Posterior cingulate gyrus (tissue), 11 donors: ENCODE results near the gene PARVA.
A peak's percentile ranks its signal among the peaks of the same experiment; 100 is the strongest.

Source experiments
- DNase-seq, 10 donors: peaks; one replicate each; pipeline versions ENCODE4 v3.0.0 to v3.0.0-alpha.2; 2020 to 2021; ENCODE audit warnings: mixed read lengths in 3 of 10
- intact Hi-C: fragments of 100-400 bp; cut with DNase I; formaldehyde crosslinking; loops from one replicate; pipeline ENCODE4 v1.15.1; 2023

The PARVA gene

DNA sequence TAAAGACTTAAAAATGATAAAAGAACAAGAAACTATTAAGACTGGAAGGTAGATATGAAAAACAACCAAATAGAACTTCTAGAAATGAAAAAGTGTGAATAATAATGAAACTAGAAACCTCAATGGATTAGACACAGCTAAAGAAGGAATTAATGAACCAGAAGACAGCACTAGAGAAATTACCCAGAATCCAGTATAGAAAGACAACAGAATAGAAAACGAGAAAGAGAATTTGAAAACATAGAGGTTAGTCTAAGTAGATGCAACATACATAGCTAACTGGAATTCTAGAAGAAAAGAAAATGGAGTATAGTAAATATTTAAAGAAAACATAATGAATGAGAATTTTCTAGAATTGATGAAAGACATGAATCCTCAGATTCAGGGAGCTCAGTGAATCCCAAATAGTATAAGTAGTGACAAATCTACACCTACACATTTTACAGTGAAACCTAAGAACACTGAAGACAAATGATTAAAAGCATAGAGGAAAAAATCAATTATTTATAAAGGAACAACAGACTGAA lies 111.9 kb downstream of the PARVA start:
- DNase-seq = no peak
- intact Hi-C loops = no loop called here

DNA sequence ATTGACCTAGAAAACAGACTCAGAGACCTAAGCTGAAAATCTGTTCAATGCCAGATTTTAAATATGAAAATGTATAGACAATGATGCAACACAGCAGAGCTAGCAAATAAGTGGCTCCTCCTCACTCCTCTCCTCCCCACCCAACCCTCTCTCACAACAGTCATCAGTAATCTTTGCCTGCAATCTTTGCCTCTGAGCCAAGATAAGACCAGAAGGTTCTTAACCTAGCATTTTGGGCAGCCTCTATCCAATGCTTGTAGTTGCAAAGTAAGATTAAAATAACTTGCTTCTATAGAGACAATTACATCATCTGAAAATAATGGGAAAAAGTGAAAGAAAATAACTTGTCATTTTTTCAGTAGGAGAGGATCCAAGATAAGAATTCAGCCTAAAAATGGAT lies 117.3 kb downstream of the PARVA start:
- DNase-seq = no peak
- intact Hi-C loops = no loop called here

DNA sequence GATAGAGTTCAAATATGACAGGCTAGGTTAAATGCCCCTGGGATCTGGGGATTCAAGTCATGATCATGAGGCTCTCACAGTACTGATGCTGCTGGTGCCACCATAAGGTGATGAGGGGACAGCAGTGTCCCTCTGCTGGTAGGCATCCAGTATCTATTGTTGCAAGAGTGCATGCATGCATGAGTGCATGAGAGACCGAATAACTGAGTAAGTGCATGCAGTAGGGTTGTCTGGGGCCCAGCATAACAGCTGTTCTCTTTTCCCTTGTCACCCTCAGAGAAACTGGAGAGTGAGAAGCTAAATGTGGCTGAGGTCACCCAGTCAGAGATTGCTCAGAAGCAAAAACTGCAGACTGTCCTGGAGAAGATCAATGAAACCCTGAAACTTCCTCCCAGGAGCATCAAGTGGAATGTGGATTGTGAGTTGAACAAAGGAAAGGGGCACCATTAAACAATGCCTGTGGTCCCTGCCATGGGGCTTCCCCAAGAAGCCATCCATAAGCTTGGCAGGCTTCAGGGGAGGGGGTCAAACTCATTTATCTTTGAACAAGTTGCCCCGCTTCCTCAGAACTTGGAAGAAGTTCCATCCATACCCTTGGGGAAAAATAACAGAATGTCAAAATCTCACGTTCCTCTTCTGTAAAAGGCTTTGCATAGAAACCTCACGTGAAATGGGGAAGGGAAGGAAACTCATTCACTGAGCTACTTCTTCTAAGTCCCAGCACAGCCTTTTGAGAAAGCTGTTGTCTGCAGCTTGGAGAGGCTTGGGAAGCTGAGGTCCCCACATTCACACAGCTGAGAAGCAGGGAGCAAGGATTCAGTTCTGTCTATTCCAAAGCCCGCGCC lies 119.0 kb downstream of the PARVA start:
- intact Hi-C loops = no loop called here
- no peak for DNase-seq

DNA sequence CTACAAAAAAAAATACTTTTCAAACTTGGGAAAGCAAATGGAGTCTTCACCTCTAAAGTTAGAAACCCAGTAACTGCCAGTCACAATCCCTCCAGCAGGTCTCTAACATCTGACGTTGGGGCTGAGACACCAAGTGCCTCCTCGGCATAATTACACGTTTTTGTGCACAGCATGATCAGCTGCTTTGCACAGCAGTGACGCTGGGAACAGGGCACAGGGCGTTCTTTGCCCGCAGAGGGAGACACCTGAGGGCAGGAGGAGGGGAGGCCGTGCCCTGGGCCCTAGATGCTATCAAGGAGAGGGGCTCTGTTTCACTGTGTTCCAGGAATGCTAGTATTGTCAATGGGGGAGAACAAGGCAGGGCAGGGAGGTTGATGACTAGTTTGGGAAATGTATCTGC lies 120.1 kb downstream of the PARVA start:
- DNase-seq = no peak
- intact Hi-C loops = no loop called here

DNA sequence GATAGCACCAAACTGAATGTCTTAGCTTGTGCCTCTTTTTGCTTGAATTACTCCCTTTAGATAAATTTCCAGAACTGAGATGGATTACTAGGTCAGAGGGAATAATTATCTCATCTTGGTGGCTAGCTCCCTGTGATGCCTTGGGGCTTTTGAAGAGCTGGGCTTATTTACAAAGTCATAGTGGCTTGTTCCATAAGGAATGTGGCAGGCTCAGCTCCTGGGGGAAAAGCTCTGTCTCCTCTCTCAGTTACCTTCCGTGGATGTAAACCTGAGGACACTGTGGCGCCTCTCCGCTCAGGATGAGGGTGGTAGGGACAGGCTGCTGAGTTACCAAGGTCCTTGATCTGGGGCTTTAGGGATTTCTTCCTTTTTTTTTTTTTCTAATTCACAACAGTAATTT lies 121.7 kb downstream of the PARVA start:
- intact Hi-C loops = no loop called here
- DNase-seq = no peak

DNA sequence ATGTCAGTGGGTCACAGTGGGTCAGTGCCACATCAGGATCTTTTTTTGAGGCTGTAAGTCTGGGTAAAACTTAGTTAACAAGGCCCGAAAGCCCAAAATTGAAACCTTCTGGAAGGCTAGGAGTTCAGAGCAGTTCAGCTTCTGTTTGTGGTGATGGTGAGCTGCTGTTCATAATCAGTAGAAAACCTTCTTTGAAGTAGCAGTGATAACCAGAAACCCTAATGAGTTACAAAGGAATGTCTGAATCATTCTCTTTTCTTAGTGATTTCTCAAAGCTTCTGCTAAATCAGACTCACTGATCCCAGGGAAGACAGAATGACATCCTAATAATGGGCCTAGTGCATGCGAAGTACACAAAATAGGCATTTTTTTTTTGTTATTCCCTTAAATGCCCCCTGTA lies 124.7 kb downstream of the PARVA start:
- intact Hi-C loops = no loop called here
- DNase-seq = no peak

DNA sequence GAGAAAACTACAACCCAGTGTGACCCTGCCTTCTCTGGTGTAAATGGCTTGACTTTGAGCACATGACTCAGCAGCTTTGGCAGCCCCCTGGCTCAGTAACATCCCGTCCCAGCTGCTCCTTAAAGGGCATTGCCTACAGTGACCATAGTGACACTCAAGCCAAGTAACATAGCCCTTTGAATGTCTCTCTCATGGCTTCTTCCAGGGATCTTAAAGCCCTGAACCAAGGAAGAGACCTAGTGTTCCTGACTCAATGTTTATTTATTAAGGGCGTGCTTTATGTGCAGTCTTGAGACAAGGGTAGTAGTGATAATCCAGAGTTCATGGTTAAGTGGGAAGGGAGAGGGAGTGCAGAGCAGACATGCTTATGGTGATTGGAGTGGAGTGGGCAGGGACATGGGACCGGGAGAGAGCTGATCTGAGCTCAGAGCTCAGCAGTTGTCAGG lies 125.7 kb downstream of the PARVA start:
- intact Hi-C loops = no loop called here
- no peak for DNase-seq

DNA sequence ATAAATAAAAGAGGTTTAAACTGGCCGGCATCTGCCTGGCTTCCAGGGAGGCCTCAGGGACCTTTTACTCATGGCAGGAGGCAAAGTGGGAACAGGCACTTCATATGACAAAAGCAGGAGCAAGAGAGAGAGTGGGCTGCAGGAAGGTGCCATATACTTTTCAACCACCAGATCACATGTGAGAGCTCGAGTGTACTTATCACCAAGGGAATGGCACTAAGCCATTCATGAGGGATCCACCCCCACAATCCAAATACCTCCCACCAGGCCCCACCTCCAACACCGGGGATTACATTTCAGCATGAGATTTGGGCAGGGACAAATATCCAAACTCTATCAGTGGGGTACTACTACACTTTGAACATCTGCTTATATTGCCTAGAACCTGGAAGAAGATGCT lies 126.5 kb downstream of the PARVA start:
- intact Hi-C loops = no loop called here
- no peak for DNase-seq

DNA sequence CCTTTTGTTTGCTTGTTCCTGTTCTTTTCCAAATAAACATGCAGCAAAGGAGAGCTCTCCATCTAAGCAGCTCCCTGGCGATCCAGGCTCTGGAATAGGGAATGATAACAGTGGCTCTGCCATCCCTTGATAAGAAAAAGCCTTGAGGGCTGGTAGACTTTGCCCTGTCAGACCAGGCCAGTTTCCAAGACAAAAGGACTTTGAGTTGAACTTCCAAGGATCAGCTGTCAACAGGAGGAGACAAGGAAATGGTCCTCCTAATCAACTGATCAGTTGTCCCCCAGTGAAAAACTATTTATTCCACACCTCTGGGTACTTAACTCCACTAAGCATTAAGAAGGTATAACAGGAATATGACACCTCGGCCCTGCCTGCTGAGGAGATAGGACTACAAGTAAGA lies 127.8 kb downstream of the PARVA start:
- DNase-seq = no peak
- intact Hi-C loops = no loop called here

DNA sequence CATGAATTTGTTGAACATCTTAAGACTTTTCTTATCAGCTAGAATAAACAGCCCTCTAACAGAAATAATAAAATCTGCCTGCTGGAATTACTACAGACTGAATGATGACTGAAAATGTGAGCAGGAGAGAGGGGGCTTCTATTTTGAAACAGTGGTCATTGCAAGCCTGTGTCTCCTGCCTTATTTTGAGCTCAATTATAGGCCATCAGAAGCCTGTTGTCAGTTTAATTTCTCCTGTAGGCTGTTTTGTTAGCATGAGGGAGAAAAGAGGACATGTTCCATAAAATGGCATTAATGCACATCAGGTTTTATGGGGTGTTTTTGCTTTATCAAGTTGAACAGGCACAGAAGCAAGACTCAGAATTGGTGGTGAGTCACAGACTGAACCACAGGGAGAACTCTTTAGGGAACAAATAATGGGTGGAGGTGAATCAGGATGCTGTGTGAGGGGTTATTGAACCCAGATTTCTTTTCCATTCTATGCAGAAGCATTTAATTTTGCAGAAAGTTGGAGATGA lies 129.1 kb downstream of the PARVA start:
- intact Hi-C loops = no loop called here
- no peak for DNase-seq

DNA sequence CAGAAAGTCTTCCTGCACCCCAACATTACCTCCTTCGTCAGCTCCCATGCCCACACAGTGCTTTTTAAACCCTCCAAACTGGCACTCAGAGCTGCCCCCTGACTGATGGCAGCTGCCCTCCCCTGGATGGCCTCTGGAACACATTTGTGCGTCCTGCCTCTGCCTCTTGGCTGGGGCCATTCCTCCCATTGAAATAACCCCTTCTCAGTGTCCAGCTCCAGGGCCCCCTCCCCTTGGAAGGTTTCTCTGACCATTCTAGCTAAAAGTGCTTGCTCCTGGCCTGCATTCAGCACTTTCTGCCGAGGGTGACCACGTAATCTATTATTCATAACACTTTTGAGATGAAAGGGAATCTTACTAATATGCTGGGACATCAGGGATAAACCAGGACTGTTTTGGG lies 130.0 kb downstream of the PARVA start:
- intact Hi-C loops = no loop called here
- peak in 1 of 10 donors; percentile 25 for DNase-seq

DNA sequence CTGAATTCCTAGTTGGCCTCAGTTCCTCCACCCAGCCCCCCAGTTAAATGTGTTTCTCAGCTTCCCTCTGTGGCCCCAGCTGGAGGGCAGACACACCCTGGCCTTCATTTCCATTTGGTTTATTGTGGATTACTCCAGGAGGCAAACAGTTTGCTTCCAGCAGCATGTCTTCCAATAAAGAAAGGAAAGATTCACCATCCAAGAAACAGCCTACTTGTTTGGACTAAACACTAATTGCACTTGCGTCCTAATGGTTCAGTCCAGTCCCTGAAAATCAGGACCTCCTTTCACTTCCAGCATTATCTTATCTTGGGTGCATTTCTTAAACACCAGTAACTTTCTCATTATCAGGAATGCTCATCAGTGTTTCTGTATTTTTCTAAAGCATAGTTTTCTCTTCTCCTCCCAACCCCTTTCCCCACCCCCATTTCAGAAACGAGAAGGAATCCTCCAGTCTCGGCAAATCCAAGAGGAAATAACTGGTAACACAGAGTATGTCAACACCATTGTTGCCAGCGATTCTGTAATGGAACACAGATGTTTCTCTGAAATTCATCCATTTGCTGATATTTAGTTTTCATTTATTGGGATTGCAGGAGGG lies 130.9 kb downstream of the PARVA start:
- peak in 1 of 10 donors; percentile 61 for DNase-seq
- intact Hi-C loops = no loop called here

DNA sequence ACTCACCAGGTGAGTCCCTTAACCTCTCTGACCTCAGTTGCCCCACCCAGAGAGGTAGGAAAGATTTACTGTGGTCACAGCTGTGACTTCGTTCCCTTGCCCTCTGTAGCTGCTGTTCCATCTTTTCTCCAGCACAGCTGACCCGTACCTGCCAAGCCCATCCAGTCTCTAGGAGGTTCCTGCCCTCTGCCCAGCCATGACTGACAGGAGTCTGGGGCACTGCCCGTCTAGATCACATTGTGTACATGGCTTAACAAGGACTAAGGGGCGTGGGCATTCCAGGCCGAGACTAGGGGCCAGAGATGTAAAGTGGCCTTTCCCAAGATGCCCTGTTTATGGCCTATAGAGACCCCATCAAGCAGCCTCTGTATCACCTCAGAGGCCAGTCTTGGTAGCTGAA lies 132.0 kb downstream of the PARVA start:
- DNase-seq = peak in 1 of 10 donors; percentile 32

DNA sequence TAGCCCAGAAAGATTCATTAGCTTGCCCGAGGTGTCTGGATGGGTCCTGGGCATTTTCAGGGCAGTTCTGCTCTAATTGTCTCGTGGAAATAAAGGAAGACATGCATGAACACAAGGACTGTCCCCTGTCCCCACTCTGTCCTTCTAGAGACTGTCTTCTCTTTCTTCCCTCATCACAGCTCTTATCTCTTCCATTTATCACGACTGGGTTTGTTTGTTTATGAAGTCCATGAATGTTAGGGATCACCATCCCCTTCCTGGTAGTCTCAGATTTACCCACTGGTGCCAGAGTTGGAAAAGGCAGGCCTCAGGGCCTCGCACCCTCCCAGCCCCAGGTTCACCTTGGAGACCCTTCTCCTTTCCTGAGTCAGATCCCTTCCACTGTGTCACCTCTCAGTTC lies 134.8 kb downstream of the PARVA start:
- intact Hi-C loops = no loop called here
- peak in 1 of 10 donors; percentile 52 for DNase-seq

More for the DNA sequence above, 132.0 kb downstream of the PARVA start:
- intact Hi-C loops = no loop called here

DNA sequence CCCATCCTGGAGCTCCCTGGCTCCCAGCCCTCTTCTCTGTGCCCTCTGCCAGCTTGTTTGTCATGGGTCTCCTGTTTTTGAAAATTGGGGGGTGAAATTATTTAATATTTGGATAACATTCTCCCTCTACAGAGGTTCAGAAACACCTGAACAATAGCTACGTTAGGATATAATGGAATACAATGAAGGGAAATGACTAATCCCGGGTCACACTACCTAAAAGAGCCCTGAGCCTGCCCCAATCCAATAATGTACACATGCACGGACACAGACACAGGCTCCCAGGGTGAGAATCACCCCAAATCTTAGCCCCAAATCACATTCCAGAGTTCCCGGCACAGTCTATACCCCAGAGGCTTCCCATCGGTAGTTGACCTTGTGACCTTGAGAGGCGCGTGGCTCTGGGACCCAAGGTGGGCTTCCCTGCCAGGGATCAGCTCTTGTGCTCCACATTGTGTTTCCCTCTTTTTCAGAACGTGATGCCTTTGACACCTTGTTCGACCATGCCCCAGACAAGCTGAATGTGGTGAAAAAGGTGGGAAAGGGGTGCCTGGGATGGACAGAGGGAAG lies 135.5 kb downstream of the PARVA start:
- intact Hi-C loops = no loop called here
- DNase-seq = peak in 1 of 10 donors; percentile 49

DNA sequence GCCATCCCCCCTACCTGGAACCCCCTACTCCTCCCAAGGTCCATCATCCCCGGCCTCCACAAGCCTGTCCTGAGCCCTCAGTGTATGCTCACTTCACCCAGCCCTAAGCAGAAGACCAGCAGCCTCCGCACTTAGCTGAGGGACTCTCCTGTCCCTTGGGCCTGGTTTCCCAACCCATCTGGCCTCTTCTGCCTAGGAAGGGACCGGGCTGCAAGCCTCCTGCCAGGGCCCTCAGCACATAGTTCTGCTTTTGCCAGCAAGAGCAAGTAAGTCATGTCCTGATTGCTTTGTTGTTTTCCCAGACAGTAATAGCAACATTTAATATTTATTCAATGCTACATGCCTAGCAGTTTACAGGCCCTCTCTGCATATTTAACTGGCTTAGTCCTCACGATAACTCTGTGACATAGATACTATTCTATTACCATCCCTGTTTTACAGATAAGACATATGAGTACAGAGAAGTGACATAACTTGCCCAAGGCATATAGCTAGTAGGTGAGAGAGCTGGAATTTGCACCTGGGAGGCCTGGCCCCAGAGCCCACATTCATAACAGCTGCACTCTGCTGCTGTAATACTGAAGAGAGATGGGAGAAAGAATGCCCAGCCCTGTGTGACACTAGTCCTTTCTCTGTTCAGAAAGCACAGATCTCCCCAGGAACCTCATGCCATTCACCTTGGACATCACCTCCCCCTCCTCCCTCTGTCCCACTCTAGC lies 139.2 kb downstream of the PARVA start:
- peak in 1 of 10 donors; percentile 25 for DNase-seq
- intact Hi-C loops = no loop called here

DNA sequence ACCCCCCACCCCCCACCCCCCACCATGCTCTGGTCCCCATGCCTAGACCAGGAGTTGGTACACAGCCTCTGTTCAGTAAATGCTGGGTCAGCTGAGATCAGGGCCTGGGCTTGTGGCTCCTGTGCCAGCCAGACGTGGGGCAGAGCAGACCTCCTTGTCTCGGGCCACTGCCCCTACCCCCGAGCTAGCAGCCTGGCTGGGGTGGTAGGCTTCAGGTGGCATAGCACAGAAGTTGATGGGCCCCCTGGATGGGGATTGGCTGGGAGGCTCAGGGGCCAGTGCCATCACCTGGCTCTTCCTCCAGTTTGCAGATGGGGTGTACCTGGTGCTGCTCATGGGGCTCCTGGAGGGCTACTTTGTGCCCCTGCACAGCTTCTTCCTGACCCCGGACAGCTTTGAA lies 139.9 kb downstream of the PARVA start:
- intact Hi-C loops = no loop called here
- peak in 1 of 10 donors; percentile 59 for DNase-seq

DNA sequence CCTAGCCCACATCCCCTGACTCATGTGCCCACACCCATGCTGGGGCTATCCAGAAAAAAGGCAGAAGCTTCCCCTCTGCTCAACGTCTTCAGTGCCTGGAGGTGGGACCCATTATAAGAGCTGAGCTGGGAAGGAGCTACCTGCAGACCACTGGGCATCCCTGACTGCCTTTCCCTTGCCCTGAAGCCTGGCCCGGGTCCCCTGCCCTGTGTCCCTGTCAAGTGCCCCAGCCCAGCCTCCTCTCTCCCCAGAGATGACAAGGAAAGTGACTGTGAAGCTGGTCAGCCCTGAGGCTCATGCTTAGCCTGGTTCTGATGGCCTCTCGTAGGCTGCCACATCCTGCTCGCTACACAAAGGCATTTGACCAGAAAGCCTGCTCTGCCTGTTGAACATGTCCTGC lies 140.4 kb downstream of the PARVA start:
- DNase-seq = peak in 1 of 10 donors; percentile 52
- intact Hi-C loops = no loop called here

DNA sequence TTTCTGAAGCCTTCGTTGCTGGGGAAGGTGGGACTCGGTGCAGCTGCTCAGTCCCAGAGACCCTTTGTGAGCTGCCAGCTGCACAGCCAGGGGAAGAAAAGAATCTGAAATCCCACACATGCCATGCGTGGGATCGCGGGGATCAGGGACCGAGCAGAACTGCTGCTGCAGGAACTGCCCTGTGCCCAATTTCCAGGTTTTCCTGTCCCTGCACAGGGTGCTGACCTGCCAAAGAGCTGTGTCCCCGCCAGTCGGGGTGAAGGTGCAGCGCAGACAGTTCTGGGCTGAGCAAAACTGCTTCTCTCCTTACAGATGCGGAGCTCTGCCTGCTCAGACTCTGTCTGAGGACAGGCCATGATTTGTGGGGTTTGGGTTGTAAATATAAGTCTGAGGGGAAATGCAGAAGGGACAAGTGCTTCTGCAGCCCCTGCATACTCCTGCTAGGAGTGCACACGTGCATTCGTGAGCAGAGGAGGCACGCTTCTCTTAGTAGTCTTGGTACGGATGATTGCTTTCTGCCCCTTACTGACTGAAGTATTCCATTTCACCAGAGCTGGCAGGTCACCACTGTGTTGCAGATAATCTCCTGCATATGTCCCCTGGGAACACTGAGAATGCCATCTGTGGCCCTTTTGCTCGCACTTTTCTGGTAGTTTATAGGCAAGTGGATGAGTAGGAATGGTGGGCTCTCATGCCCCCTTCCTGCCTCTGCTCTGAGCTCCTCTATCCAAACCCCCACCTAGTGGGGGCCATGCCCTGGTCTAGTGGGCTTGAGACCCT lies 141.4 kb downstream of the PARVA start:
- DNase-seq = peak in 1 of 10 donors; percentile 73
- intact Hi-C loops = no loop called here

DNA sequence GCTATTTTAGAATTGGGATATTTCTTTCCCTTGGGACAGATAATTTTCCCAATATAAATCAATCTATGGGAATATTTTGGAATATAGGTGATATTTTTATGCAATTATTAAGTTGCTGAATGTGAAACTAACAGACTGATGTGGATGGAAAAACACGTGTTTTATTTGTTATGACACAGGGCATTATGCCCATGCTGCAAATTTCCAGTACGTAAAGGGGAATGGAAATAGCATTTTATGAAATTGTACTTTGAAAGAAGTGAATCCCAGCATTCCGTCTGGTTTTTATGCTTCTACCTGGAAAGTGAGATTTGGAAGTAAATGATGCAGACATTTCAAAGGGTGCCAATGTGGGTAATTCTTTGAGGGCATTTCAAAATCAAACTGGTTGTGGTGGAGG lies 142.7 kb downstream of the PARVA start:
- intact Hi-C loops = no loop called here

More for the DNA sequence above, 142.7 kb downstream of the PARVA start:
- no peak for DNase-seq
